ENCODE measurements around the gene NHSL1.

- TF ChIP-seq CTCF (IDR thresholded peaks at IDR 0.05; ENCODE audit: insufficient read depth, low read depth, low read length) (no peak), EZH2 (IDR thresholded peaks at IDR 0.05; ENCODE audit: insufficient read depth, low read length) (no peak)
Measured at GRCh38 chr6:138393871-138394783, 105.2 kb downstream of the NHSL1 start.

All from astrocyte (in vitro differentiated cells and primary cell).